Measurements from ENCODE around the gene TMEM94. TPM values are rescaled to one million over a fixed set of nuclear protein-coding genes. Genes with fewer than 3 reads are reported as not detected.

The TMEM94 gene
- total and polyA plus RNA-seq, 9 of the 15 experiments (the other 6 are each of a cell fraction or from before 2014, with no cell fraction given): 0.35 to 48.1 (median 14.4) TPM

GRCh38 chr17:75511610-75512575 lies 55.5 kb downstream of the TMEM94 start (continued):
- TF ChIP-seq NFIC (IDR thresholded peaks at IDR 0.05) (peak; percentile 99), HNRNPLL (IDR thresholded peaks at IDR 0.05; ENCODE audit: low read depth, low read length, poor library complexity, severe bottlenecking) (no peak), E2F6 (IDR thresholded peaks at IDR 0.05; ENCODE audit: borderline replicate concordance in 1 of 2, extremely low read depth in 1 of 2, insufficient read depth in 1 of 2, insufficient read length in 1 of 2, low read depth in 1 of 2, low read length in 1 of 2, poor library complexity in 1 of 2, severe bottlenecking in 1 of 2) (peak; percentile 43 to 53), ZNF551 (CRISPR knock-in tag; IDR thresholded peaks at IDR 0.05) (no peak), ELF2 (CRISPR knock-in tag; IDR thresholded peaks at IDR 0.05) (no peak), ZNF780A (CRISPR knock-in tag; IDR thresholded peaks at IDR 0.05) (no peak), NFIX (CRISPR knock-in tag; IDR thresholded peaks at IDR 0.05; ENCODE audit: low read depth) (peak; percentile 53), ADNP (tag; IDR thresholded peaks at IDR 0.05) (0 out of 2 replicates have a peak, but pooled peaks have one; percentile 1), L3MBTL2 (IDR thresholded peaks at IDR 0.05) (0 out of 2 replicates have a peak, but pooled peaks have one; percentile 38), HDAC6 (IDR thresholded peaks at IDR 0.05; ENCODE audit: low read depth, low read length) (no peak), MTA3 (IDR thresholded peaks at IDR 0.05; ENCODE audit: borderline replicate concordance) (peak; percentile 44; the same call in 1 of the 2 replicates), TCF3 (CRISPR knock-in tag; IDR thresholded peaks at IDR 0.05) (no peak), ZNF165 (CRISPR knock-in tag; IDR thresholded peaks at IDR 0.05; ENCODE audit: borderline replicate concordance) (no peak), KLF13 (tag; IDR thresholded peaks at IDR 0.05; ENCODE audit: borderline replicate concordance, low read depth) (no peak), FOXA3 (CRISPR knock-in tag; conservative IDR thresholded peaks at IDR 0.05 in 1 of 2, IDR thresholded peaks at IDR 0.05 in 1 of 2) (no peak), RFX1 (IDR thresholded peaks at IDR 0.05) (no peak), ZNF583 (CRISPR knock-in tag; IDR thresholded peaks at IDR 0.05) (no peak), KDM5B (IDR thresholded peaks at IDR 0.05; ENCODE audit: insufficient replicate concordance, low read depth, low read length) (peak; percentile 24), NEUROD1 (IDR thresholded peaks at IDR 0.05; ENCODE audit: borderline replicate concordance, low read depth, low read length, partially characterized antibody) (no peak)
- TF ChIP-seq, protein P1, sequence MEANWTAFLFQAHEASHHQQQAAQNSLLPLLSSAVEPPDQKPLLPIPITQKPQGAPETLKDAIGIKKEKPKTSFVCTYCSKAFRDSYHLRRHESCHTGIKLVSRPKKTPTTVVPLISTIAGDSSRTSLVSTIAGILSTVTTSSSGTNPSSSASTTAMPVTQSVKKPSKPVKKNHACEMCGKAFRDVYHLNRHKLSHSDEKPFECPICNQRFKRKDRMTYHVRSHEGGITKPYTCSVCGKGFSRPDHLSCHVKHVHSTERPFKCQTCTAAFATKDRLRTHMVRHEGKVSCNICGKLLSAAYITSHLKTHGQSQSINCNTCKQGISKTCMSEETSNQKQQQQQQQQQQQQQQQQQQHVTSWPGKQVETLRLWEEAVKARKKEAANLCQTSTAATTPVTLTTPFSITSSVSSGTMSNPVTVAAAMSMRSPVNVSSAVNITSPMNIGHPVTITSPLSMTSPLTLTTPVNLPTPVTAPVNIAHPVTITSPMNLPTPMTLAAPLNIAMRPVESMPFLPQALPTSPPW (CRISPR knock-in tag; IDR thresholded peaks at IDR 0.05): peak; percentile 28; the same call in 1 of the 2 replicates
- TF ChIP-seq, protein P2, sequence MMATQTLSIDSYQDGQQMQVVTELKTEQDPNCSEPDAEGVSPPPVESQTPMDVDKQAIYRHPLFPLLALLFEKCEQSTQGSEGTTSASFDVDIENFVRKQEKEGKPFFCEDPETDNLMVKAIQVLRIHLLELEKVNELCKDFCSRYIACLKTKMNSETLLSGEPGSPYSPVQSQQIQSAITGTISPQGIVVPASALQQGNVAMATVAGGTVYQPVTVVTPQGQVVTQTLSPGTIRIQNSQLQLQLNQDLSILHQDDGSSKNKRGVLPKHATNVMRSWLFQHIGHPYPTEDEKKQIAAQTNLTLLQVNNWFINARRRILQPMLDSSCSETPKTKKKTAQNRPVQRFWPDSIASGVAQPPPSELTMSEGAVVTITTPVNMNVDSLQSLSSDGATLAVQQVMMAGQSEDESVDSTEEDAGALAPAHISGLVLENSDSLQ (IDR thresholded peaks at IDR 0.05): no peak
- TF ChIP-seq, protein P3, sequence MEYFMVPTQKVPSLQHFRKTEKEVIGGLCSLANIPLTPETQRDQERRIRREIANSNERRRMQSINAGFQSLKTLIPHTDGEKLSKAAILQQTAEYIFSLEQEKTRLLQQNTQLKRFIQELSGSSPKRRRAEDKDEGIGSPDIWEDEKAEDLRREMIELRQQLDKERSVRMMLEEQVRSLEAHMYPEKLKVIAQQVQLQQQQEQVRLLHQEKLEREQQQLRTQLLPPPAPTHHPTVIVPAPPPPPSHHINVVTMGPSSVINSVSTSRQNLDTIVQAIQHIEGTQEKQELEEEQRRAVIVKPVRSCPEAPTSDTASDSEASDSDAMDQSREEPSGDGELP (CRISPR knock-in tag; IDR thresholded peaks at IDR 0.05; ENCODE audit: borderline replicate concordance): peak; percentile 43; the same call in 1 of the 2 replicates
